ENCODE measurements around the gene DNAL4.

DNAL4 gene, protein sequence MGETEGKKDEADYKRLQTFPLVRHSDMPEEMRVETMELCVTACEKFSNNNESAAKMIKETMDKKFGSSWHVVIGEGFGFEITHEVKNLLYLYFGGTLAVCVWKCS

GRCh38 chr22:38793721-38794466 lies at the start of gene DNAL4:
Gene DNAL4, minus strand, starts transcription at chr22:38794143. Its CDS starts 11,412 bp downstream, at chr22:38782731.
- DNase-seq (ENCODE audit: low read depth) = peak; percentile 81

DNA sequence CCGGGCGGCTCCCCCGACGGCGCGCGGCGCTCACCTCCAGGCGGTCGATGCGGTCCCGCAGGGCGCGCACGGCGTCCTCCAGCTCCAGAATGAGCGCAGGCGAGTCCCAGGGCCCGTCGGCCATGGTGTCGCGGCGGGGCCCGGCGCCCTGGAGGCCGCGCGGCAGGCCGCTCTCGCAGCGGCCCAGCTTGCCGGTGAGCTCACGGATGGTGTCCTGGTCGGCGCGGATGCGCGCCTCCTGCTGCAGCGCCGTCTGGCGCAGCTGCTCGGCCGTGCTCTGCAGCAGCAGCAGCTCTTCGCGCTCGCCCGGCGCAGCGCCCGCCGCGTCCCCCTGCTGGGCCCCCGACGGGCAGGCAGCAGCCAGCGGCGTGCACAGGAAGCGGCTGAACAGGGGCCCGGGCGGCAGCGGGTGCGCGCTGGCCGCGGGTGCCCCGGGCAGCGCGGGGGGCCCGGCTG lies 49.3 kb upstream of the DNAL4 start:
- DNase-seq (ENCODE audit: low read depth) = peak; percentile 55

DNA sequence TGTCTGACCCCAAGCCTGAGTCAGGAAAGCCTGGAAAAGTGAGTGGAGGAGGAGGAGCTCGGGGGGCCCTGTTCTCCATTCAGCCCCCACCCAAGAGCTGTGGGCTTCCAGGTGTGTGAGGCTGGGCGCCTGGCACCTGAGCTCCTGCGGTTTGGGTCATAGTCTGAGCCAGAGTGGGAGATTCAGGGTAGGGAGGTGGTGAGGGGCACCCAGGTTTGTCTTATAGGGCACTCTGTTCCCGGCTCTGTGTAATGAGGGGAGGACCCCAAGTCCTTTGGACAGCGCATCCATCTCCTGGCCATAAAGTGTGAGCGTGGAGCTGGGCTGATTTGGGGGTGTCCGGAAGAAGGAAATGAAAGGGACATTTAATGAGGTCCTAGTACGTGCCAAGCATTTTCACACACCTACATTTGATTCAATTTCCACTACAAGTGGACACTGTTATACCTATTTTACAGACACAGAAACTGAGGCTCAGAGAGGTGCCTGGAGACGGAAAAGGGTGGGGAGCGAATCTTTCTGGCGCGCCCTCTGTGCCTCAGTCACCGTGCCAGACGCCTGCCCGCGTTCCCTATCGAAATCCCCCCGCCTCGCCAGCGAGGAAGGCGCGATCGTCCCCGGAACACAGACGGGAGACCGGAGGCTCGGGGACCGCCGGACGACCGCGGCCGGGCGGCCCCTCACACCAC lies 48.7 kb upstream of the DNAL4 start:
- no peak for DNase-seq (ENCODE audit: low read depth)

GRCh38 chr22:38841635-38842034 lies 47.7 kb upstream of the DNAL4 start:
- no peak for DNase-seq (ENCODE audit: low read depth)

DNA sequence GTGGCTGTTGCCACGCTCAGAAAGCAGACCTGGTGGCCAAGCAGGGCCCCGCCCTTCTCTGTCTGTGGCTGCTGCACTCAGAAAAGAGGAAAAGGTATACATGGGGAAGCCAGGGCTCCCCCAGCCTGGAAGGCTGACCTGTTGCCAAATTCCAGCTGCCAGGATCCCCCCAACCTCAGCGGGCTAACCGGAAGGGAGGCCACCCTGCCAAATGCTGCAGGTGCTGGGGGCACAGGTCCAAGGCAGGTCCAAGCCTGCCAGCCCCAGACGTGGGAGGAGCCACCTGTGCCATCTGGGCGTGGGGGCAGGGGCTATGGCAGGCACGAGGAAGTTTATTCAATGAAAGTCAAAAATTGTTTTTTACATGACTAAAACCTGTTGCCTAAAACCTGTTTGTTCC lies 47.3 kb upstream of the DNAL4 start:
- no peak for DNase-seq (ENCODE audit: low read depth)

GRCh38 chr22:38840129-38840528 lies 46.2 kb upstream of the DNAL4 start:
- no peak for DNase-seq (ENCODE audit: low read depth)

- DNase-seq (ENCODE audit: low read depth) = no peak
Observed at GRCh38 chr22:38839686-38840085, 45.7 kb upstream of the DNAL4 start.

GRCh38 chr22:38837414-38837928 lies 43.5 kb upstream of the DNAL4 start:
- DNase-seq (ENCODE audit: low read depth) = no peak

DNA sequence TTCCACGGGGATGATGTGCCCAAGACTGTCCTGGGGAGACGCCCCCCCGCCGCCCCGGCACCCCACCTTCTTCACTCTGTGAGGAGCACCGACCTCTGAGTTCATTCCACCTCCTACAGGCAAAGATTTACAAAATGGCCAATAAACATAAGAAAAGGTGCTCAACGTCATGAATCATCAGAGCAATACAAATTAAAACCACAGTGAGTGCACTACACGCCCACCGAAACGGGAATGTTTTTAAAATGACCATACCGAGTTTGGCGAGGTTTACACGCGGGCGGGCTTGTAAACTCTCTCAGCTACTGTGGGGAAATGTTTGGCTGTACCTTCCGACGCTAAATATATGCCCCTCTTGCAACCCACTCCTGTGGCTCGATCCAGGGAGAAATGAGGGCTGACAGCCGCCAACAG lies 42.0 kb upstream of the DNAL4 start:
- no peak for DNase-seq (ENCODE audit: low read depth)

DNA sequence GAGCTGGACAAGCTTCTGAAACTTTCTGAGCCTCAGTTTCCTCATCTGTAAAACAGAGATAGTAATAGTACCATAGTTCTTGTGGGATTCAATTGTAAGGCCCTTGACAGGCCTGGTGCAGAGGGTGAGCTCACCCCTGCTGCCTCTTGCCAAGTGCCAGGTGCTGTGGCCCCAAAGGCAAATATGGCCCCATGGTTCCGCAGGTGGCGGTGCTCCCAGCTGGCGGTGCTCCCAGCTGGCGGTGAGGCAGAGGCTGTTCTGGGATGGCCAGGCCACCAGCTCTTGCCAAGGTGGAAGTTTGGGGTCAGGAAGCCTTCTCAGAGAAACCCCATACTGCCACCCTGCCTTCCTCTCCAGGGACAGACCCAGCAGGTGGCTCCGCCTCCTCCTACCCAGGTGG lies 41.0 kb upstream of the DNAL4 start:
- DNase-seq (ENCODE audit: low read depth) = no peak

- no peak for DNase-seq (ENCODE audit: low read depth)
Observed at GRCh38 chr22:38834215-38834953, 40.4 kb upstream of the DNAL4 start.

GRCh38 chr22:38833061-38833460 lies 39.1 kb upstream of the DNAL4 start:
- no peak for DNase-seq (ENCODE audit: low read depth)

DNA sequence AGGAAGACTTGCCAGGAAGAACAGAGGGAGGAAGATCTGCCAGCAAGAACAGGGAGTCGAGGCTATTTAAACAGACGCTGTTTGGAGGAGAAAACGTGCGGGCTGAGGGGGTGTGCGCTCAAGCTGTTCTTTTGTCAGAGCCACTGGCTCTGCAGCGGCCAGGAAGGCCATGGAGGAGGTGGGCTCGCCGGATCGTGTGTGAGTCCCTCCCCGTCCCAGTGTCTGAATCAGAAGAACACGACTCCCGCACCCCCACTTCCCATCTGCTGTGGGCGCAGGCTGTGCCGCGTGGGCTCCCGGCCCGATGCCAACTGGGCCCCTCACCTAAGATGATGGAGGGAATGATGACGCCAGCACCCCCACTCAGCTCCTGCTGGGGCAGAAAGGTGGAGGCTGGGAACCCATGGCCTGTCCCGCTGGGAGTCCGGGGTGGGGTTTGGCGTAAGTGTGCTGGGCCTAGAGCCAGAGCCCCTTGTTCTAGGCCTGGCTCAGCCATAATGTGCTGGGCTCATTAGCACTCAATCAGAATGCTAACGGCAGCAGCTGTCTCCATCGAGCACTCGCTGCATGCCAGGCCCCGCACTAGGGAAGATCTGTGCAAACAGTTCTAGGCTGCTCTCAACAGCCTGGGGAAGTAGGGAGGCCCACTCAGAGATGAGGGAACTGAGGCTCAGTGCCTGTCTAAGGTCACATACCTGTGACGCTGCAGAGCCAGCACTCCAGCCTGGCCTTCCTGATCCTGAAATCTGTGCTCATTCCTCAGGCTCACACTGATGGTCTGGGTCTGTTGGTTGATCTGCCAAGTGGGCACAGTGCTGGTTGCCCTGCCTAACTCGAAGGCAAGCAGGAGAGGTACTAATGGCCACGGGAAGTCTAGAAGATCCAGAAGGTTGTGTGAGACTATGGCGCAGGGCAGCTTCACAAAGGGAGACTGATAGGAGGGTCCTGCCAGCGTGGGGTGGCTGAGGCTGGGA lies 38.3 kb upstream of the DNAL4 start:
- DNase-seq (ENCODE audit: low read depth) = no peak

GRCh38 chr22:38831166-38831945 lies 37.4 kb upstream of the DNAL4 start:
- DNase-seq (ENCODE audit: low read depth) = no peak

GRCh38 chr22:38830845-38831108 lies 36.8 kb upstream of the DNAL4 start:
- DNase-seq (ENCODE audit: low read depth) = no peak

- DNase-seq (ENCODE audit: low read depth) = no peak
Observed at GRCh38 chr22:38830026-38830844, 36.3 kb upstream of the DNAL4 start.

- DNase-seq (ENCODE audit: low read depth) = no peak
Observed at GRCh38 chr22:38829485-38829884, 35.5 kb upstream of the DNAL4 start.

- DNase-seq (ENCODE audit: low read depth) = no peak
Observed at GRCh38 chr22:38828616-38829205, 34.8 kb upstream of the DNAL4 start.

DNA sequence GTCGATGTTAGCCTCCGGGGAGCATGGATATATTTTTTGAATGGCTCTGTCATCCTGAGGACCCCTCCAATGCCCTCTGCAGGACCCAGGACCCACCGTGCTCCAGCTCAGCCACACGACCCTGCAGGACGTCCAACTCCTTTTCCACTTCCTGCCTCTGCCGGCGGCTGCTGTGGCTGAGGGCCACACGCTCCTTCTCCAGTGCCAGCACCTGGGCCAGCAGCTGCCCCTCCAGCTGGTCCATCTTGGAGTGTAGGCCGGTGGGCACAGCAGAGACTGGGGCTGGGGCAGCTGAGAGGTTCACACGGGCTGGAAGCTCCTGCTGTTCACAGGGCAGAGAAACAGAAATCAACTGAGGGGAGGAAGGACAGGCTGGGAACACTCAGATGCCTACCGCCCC lies 34.2 kb upstream of the DNAL4 start:
- no peak for DNase-seq (ENCODE audit: low read depth)
